ENCODE results near the gene SCARB1.
"Not testable (repeated sequence)": the region's sequence is repeated elsewhere in the genome, so short reads cannot be mapped to it uniquely, and the experiment has no call there.

The SCARB1 gene

GRCh38 chr12:124863416-124864325, at the start of gene SCARB1:
Gene SCARB1, minus strand, starts transcription at chr12:124863864. Its CDS starts 144 bp downstream, at chr12:124863720.
- TF ChIP-seq CTCF (IDR thresholded peaks at IDR 0.05; ENCODE audit: control insufficient read depth, insufficient read depth, low read depth, low read length, missing control alignments): no peak
- H3K4me3 ChIP-seq (ENCODE audit: control insufficient read depth, low read depth, low read length): peak within 1 kb of the TSS; percentile 53

DNA sequence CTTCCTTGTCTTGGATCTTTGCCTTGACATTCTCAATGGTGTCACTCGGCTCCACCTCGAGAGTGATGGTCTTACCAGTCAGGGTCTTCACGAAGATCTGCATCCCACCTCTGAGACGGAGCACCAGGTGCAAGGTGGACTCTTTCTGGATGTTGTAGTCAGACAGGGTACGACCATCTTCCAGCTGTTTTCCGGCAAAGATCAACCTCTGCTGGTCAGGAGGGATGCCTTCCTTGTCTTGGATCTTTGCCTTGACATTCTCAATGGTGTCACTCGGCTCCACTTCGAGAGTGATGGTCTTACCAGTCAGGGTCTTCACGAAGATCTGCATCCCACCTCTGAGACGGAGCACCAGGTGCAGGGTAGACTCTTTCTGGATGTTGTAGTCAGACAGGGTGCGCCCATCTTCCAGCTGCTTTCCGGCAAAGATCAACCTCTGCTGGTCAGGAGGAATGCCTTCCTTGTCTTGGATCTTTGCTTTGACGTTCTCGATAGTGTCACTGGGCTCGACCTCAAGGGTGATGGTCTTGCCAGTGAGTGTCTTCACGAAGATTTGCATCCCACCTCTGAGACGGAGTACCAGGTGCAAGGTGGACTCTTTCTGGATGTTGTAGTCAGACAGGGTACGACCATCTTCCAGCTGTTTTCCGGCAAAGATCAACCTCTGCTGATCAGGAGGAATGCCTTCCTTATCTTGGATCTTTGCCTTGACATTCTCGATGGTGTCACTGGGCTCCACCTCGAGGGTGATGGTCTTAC, 49.0 kb upstream of the SCARB1 start:
- peak overlapping the region; percentile 94 for H3K4me3 ChIP-seq (ENCODE audit: control insufficient read depth, low read depth, low read length)
- not testable (repeated sequence) for DNase-seq (ENCODE audit: low read depth)

More at GRCh38 chr12:124863416-124864325, at the start of gene SCARB1:
- peak; percentile 14 for DNase-seq (ENCODE audit: low read depth)

DNA sequence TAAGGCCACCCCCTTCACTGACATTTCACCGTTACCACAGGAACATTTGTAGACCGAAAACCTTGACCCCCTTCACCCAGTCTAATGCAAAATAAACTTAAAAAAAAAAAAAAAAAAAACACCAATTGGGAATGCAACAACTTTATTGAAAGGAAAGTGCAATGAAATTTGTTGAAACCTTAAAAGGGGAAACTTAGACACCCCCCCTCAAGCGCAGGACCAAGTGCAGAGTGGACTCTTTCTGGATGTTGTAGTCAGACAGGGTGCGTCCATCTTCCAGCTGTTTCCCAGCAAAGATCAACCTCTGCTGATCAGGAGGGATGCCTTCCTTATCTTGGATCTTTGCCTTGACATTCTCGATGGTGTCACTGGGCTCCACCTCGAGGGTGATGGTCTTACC, 47.9 kb upstream of the SCARB1 start:
- H3K4me3 ChIP-seq (ENCODE audit: control insufficient read depth, low read depth, low read length): peak overlapping the region; percentile 34
- DNase-seq (ENCODE audit: low read depth): not testable (repeated sequence)

DNA sequence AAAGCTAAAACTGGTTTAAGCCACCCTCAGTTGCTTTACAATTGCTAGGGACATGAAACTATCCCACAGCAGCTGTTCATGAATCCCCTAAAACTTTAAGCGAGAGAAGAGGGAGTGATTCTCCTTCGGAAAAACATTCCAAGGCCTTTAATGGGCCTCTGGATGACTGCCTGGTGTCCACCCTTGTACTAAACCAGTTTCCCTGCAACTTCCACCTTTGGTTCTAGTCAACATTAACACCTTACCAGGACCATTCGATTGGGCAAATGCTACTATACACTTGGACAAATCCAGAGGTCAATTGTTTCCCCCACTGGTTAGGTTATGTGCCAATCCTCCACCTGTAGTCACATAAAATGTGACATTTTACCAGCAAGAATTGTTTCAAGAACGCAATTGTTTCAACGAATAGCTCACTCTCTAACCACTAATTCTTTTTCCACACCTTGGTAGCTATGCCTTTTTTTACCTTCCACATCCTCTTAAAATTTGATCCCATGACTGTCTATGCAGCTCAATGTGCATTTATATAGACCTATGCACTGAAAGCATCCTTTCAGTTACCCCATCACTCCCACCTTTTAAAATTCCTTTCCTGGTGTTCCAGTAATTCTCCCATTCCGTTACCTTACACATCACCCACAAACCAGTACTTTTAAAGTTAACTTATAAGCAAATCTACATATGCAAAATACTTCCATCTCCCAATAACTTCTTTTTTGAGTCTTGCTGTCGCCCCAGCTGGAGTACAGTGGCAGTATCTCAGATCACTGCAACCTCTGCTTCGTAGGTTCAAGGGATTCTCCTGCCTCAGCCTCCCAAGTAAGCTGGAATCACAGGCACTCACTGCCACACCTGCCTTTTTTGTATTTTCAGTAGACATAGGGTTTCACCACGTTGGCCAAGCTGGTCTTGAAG, 47.2 kb upstream of the SCARB1 start:
- no peak for TF ChIP-seq CTCF (IDR thresholded peaks at IDR 0.05; ENCODE audit: control insufficient read depth, insufficient read depth, low read depth, low read length, missing control alignments)
- peak overlapping the region; percentile 34 for H3K4me3 ChIP-seq (ENCODE audit: control insufficient read depth, low read depth, low read length)
- no peak for DNase-seq (ENCODE audit: low read depth)

GRCh38 chr12:124909831-124910560, 46.3 kb upstream of the SCARB1 start:
- TF ChIP-seq CTCF (IDR thresholded peaks at IDR 0.05; ENCODE audit: control insufficient read depth, insufficient read depth, low read depth, low read length, missing control alignments): no peak
- no peak for DNase-seq (ENCODE audit: low read depth)
- no peak overlapping the region for H3K4me3 ChIP-seq (ENCODE audit: control insufficient read depth, low read depth, low read length)

DNA sequence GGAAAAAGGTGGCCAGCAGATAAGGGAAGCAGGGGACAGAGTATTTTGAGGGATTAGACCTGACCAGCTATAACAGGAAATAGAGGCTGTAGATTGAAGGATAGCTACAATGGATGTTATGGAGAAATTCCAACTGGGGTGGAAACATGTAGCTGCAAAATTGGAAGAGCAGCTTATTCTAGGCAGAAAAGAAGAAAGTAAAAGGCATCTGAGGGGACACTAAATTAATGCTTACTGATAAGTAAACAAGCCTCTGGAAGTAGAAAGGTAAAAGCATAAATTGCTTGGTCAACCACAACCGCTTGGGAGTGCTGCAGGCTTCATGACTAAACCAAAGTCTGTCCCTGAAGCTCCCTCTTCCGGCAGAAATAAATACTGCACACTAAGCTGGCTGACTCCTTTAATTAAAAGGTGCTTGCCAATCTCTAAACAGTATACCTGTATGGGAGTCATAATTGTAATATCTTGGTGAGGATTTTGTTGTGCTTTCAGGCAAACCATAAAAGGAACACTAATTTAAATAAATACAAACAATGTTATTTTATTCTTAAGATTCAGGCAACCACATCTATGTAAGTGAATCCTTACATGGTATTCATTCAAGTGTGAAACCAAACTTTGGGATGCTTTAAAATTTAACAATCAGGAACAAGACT, 43.1 kb upstream of the SCARB1 start:
- peak; percentile 97 for TF ChIP-seq CTCF (IDR thresholded peaks at IDR 0.05; ENCODE audit: control insufficient read depth, insufficient read depth, low read depth, low read length, missing control alignments)
- H3K4me3 ChIP-seq (ENCODE audit: control insufficient read depth, low read depth, low read length): no peak overlapping the region
- DNase-seq (ENCODE audit: low read depth): peak; percentile 75
